D721Med (cell line): ENCODE measurements around the gene ZNF652.
"Not testable (repeated sequence)": the region's sequence is repeated elsewhere in the genome, so short reads cannot be mapped to it uniquely, and the experiment has no call there.

ENCODE experiments used
- DNase-seq: peaks from one replicate; pipeline ENCODE4 v3.0.0; 2011; ENCODE audit warnings: low spot score; ENCODE audit not compliant: insufficient read length
- FAIRE-seq: peaks from 2 replicates; lab custom pipeline; 2011; peaks lifted over from hg19 to GRCh38; lab: Jason Lieb, UNC
- TF ChIP-seq, protein P1 (sequence below): IDR thresholded peaks from 2 replicates; pipeline ENCODE4 v1.5.1; 2012; ENCODE audit warnings: mild to moderate bottlenecking, control low read depth; ENCODE audit not compliant: insufficient read depth; ENCODE audit errors: missing control alignments

The ZNF652 gene

GRCh38 chr17:49375544-49375943 lies 13.5 kb upstream of the ZNF652 start:
- TF ChIP-seq, protein P1, sequence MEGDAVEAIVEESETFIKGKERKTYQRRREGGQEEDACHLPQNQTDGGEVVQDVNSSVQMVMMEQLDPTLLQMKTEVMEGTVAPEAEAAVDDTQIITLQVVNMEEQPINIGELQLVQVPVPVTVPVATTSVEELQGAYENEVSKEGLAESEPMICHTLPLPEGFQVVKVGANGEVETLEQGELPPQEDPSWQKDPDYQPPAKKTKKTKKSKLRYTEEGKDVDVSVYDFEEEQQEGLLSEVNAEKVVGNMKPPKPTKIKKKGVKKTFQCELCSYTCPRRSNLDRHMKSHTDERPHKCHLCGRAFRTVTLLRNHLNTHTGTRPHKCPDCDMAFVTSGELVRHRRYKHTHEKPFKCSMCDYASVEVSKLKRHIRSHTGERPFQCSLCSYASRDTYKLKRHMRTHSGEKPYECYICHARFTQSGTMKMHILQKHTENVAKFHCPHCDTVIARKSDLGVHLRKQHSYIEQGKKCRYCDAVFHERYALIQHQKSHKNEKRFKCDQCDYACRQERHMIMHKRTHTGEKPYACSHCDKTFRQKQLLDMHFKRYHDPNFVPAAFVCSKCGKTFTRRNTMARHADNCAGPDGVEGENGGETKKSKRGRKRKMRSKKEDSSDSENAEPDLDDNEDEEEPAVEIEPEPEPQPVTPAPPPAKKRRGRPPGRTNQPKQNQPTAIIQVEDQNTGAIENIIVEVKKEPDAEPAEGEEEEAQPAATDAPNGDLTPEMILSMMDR: no peak
- DNase-seq (no peak), FAIRE-seq (no peak)

GRCh38 chr17:49373115-49373514 lies 11.1 kb upstream of the ZNF652 start:
- no peak for FAIRE-seq
- no peak for DNase-seq

GRCh38 chr17:49372425-49372824 lies 10.4 kb upstream of the ZNF652 start:
- TF ChIP-seq, protein P1: no peak
- no peak for DNase-seq
- no peak for FAIRE-seq

More at GRCh38 chr17:49373115-49373514, 11.1 kb upstream of the ZNF652 start:
- TF ChIP-seq, protein P1: no peak

DNA sequence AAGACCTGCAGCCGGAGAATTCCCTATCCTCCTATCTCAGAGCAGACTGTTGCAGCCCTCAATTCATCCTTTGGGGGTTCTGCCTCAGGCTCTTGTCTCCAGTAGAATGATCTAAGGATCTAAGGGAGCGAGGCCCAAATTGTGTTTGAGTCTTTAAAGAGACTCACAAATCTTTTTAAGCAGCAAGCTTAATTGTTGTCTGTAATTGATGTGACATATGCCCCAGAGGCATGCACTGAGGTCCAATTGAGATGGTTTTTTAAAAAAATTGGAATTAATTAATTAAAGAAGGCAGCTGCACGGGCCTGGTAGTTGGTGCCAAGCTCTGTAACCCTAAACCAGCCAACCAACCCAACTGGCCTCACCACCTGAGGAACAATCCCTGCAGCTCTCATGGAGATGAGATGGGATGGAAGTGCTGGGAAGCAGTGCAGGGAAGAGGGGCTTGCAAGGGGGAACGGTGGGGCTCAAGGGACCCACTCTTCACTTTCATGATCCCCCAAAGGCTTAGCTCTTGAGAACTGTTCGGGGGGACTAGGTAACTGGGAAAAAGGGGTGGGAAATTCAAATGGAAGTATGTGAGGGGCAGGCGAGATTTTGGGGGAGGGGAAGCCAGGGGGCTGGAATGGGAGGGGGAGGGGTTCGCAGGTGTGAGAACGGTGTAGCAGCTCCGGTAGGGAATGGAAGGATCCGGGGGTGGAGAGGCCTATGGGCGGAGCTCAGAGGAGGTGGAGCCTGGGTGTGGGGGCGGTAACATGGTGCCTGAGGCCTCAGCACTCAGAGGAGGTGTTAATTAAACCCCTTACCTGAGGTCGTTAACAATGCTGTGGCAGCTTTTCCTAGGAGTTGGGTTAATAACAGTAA lies 9.2 kb upstream of the ZNF652 start:
- FAIRE-seq (no peak), DNase-seq (no peak)
- TF ChIP-seq, protein P1: no peak

DNA sequence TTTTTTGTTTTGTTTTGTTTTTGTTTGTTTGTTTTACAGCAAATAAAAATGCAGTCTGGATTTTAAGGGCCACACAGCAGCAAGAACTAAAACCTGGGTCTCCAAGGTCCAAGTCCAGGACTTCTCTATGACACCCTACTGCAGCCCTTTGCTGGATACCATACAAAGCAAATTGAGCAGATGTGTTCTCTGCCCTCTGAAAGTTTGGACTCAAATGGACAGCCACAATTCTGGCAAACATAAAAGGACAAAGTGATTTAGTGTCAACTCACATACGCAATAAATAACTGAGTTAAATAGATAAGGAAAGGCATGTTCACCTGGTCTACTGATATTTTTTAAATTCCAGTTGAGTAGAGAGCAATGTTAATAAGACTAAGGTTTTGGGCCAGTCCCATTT lies 7.7 kb upstream of the ZNF652 start:
- TF ChIP-seq, protein P1: no peak
- FAIRE-seq: no peak
- no peak for DNase-seq

- DNase-seq (no peak), FAIRE-seq (no peak)
- TF ChIP-seq, protein P1: no peak
Measured at GRCh38 chr17:49369089-49369488, 7.0 kb upstream of the ZNF652 start.

DNA sequence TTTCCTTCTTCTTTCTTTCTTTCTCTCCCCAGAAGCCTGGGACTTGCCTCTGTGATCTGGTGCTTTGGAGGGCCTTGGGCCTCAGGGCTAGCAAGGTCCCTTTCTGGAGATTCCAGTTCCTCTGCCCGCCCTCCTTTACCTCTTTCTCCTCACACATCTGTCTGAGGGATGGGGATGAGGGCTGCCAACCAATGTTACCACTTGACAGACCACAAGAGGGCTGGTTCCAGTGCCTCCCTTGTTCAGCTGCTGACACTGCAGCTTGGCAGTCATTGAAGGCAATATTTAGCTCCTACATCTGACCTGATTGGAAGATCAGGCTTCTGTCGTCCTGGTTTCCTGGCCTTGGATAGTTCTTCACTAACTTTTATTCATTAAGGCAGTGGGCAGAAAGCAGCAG lies 3.6 kb upstream of the ZNF652 start:
- DNase-seq (no peak), FAIRE-seq (no peak)
- TF ChIP-seq, protein P1: peak; percentile 14

- not testable (repeated sequence) for FAIRE-seq, DNase-seq
Measured at GRCh38 chr17:49365126-49365525, 3.1 kb upstream of the ZNF652 start.
